BLaER1 treated with 17β-estradiol and CSF1 and Interleukin-3, amounts not matched to agents 10 nM and 100 nM (cell line): Measurements from ENCODE around the gene CXADR.
"Not testable (repeated sequence)": the region's sequence is repeated elsewhere in the genome, so short reads cannot be mapped to it uniquely, and the experiment has no call there.

Source experiments
- H3K27ac ChIP-seq, 11 experiments: shearing (Covaris generic); formaldehyde crosslinking; 2 replicates each; pipeline ENCODE4 v1.8.1; 2022
- H3K27me3 ChIP-seq, 11 experiments: shearing (Covaris generic); formaldehyde crosslinking; 2 replicates each; pipeline ENCODE4 v1.8.1; 2022
- H3K36me3 ChIP-seq, 11 experiments: shearing (Covaris generic); formaldehyde crosslinking; 2 replicates each; pipeline ENCODE4 v1.8.1; 2022
- H3K4me1 ChIP-seq, 10 experiments: shearing (Covaris generic); formaldehyde crosslinking; 2 replicates each; pipeline ENCODE4 v1.8.1; 2022
- H3K4me2 ChIP-seq, 11 experiments: shearing (Covaris generic); formaldehyde crosslinking; 2 replicates each; pipeline ENCODE4 v1.8.1; 2022
- H3K4me3 ChIP-seq, 10 experiments: shearing (Covaris generic); formaldehyde crosslinking; 2 replicates each; pipeline ENCODE4 v1.8.1; 2022
- H3K9ac ChIP-seq, 11 experiments: shearing (Covaris generic); formaldehyde crosslinking; 2 replicates each; pipeline ENCODE4 v1.8.1; 2022
- H3K9me3 ChIP-seq, 11 experiments: shearing (Covaris generic); formaldehyde crosslinking; replicated peaks in 1 of 11; 2 replicates each; pipeline ENCODE4 v1.8.1; 2022
- H4K20me1 ChIP-seq, 11 experiments: shearing (Covaris generic); formaldehyde crosslinking; 2 replicates each; pipeline ENCODE4 v1.8.1; 2022
- Cebpa-rat ChIP-seq, 11 experiments: shearing (Covaris generic); IDR thresholded peaks; 2 replicates each; pipeline ENCODE4 v1.8.1; 2022

The CXADR gene

DNA sequence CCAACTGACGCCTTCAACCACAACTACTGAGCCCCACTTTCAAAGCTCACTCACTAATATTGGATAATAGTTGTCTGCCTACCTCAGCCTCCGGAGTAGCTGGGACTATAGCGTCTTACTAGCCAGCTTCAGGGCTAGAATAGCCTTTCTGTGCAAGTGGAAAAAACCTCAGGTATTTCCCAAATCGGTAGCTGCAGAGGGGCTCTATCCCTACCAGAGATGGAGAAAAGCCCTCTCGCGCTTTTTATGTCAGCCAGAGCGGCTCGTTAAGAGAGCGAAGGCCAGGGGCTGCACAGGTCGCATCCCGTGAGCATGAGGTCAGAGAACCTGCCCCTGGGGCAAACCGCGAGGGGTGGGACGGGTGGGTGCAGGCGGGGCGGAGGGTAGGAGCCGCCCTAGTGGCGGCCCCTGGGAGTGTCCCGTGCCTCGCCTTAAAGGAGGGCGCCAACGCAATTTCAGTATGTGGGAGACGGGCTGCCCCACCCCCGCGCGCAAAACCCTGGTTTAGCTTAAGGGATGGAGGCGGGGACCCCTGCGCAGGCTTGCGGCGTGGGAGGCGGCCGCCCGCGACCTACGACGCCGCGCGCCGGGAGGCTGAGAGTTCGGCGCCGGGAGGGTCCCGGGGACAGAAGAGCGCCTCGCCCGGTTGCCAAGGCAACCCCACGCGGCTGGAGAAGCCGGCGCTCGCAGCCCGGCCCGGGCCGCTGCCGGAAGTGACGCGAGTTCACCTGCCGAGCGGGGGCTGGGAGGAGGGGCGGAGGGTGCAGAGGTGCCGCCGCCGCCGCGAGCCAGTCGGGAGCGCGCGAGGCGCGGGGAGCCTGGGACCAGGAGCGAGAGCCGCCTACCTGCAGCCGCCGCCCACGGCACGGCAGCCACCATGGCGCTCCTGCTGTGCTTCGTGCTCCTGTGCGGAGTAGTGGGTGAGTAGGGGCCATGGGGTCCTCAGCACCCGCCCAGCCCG, at the start of gene CXADR:
TSS of gene CXADR (plus strand) at position 791 of the 961 bp plus-strand sequence. CDS start at position 878, 87 bp downstream.
- peak within 1 kb of the TSS in 8 of 11 experiments; percentile 26 to 64 (median 42); a peak in 11 of 22 replicates for H3K9ac ChIP-seq
- H3K9me3 ChIP-seq = peaks cover 0 to 17% (median 9%) of the 10 kb centered on the region in 11 experiments; a peak in 16 of 22 replicates
- peaks cover 8 to 29% (median 26%) of the 10 kb centered on the region in 11 experiments; a peak in 21 of 22 replicates for H3K27me3 ChIP-seq
- H3K27ac ChIP-seq = no peak within 1 kb of the TSS
- H3K4me1 ChIP-seq = peaks cover 0 to 24% (median 0%) of the 10 kb centered on the region in 10 experiments; a peak in 8 of 20 replicates
- peak within 1 kb of the TSS; percentile 54 to 72 (median 60) for H3K4me3 ChIP-seq
- no peaks in the 10 kb centered on the region for H3K36me3 ChIP-seq
- H4K20me1 ChIP-seq = no peaks in the 10 kb centered on the region
- TF ChIP-seq Cebpa-rat (IDR thresholded peaks at IDR 0.05) = no peak
- H3K4me2 ChIP-seq = peak within 1 kb of the TSS; percentile 70 to 89 (median 82)

GRCh38 chr21:17466166-17466565, 46.7 kb upstream of the CXADR start:
- no peak overlapping the region; a peak in 1 of 22 replicates for H3K9ac ChIP-seq
- H3K4me3 ChIP-seq = no peak overlapping the region
- no peaks in the 10 kb centered on the region for H4K20me1 ChIP-seq
- no peaks in the 10 kb centered on the region for H3K27me3 ChIP-seq
- H3K36me3 ChIP-seq = no peaks in the 10 kb centered on the region
- peak overlapping the region in 2 of 11 experiments; percentile 10 to 51; a peak in 2 of 22 replicates for H3K27ac ChIP-seq
- peaks cover 0 to 38% (median 0%) of the 10 kb centered on the region in 10 experiments; a peak in 8 of 20 replicates for H3K4me1 ChIP-seq
- peak overlapping the region in 3 of 11 experiments; percentile 30 to 43 (median 33); a peak in 5 of 22 replicates for H3K4me2 ChIP-seq
- H3K9me3 ChIP-seq = no peaks in the 10 kb centered on the region
- no peak for TF ChIP-seq Cebpa-rat (IDR thresholded peaks at IDR 0.05)

DNA sequence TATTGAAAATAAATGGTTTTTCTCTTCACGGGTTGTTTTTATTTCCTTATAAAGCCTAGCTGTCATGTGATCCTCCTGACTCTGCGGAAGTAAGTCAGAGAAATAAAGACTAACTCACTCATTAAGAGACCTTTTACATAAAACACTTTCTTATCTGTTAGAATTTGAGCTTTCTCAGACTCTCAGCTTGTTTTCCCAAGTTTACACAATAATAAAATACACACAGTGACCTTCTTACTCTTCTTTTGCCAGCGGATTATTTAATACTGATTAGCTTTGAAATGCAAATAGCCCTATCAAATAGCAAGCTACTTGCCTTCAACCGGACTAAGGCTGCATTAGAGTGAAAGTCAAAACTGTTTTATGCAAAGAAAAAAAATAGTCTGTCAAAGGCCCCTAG, 45.5 kb upstream of the CXADR start:
- Histone ChIP-seq H3K9ac (no peak overlapping the region), H3K36me3 (no peaks in the 10 kb centered on the region), H4K20me1 (no peaks in the 10 kb centered on the region), H3K4me2 (no peak overlapping the region), H3K9me3 (no peaks in the 10 kb centered on the region), H3K4me1 (peaks cover 0 to 26% (median 0%) of the 10 kb centered on the region in 10 experiments; a peak in 7 of 20 replicates), H3K27ac (no peak overlapping the region), H3K27me3 (no peaks in the 10 kb centered on the region), H3K4me3 (no peak overlapping the region)
- TF ChIP-seq Cebpa-rat (IDR thresholded peaks at IDR 0.05) = no peak

DNA sequence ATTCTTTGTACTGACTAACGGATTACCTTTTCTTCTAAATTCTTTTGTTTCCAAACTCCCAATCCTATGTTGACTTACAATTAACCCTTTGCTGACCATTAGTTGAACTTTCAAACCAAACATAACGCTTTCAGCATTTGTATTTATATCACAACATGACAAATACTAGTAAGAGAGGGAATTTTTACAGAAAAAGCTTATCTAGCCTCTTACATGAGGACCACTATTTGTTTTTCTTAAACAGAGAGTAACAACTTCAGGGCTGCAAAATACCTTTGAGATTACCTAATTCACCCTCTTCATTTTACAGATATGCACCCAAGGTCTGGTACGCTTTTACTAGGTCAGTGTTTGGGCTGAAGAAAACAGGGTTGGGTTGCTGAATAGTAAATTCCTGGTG, 45.0 kb upstream of the CXADR start:
- H3K36me3 ChIP-seq = no peaks in the 10 kb centered on the region
- H3K9me3 ChIP-seq = no peaks in the 10 kb centered on the region
- no peak overlapping the region for H3K4me2 ChIP-seq
- TF ChIP-seq Cebpa-rat (IDR thresholded peaks at IDR 0.05) = no peak
- H3K27ac ChIP-seq = no peak overlapping the region
- peaks cover 0 to 25% (median 0%) of the 10 kb centered on the region in 10 experiments; a peak in 7 of 20 replicates for H3K4me1 ChIP-seq
- H4K20me1 ChIP-seq = no peaks in the 10 kb centered on the region
- no peaks in the 10 kb centered on the region for H3K27me3 ChIP-seq
- H3K4me3 ChIP-seq = no peak overlapping the region
- no peak overlapping the region for H3K9ac ChIP-seq

DNA sequence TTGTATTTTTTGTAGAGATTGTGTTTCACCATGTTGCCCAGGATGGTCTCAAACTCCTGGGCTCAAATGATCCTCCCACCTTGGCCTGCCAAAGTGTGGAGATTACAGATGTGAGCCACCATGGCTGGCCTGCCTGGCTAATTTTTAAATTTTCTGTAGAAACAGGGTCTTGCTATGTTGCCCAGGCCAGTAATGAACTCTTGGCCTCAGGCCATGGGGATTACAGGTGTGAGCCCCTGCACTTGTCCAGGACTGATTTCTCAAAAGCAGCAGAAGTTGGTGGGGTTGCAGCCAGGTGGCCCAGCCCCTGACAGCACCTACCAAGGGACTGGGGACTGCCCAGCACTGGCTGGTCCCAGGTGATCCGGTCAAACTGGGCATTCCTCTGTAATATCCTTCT, 44.1 kb upstream of the CXADR start:
- H3K4me3 ChIP-seq = no peak overlapping the region
- H3K27me3 ChIP-seq = no peaks in the 10 kb centered on the region
- TF ChIP-seq Cebpa-rat (IDR thresholded peaks at IDR 0.05) = no peak
- H3K4me1 ChIP-seq = peaks cover 0 to 18% (median 0%) of the 10 kb centered on the region in 10 experiments; a peak in 7 of 20 replicates
- no peaks in the 10 kb centered on the region for H3K9me3 ChIP-seq
- H3K27ac ChIP-seq = no peak overlapping the region
- H3K36me3 ChIP-seq = no peaks in the 10 kb centered on the region
- H3K4me2 ChIP-seq = no peak overlapping the region
- H3K9ac ChIP-seq = no peak overlapping the region
- H4K20me1 ChIP-seq = no peaks in the 10 kb centered on the region

GRCh38 chr21:17469727-17470126, 43.1 kb upstream of the CXADR start:
- Histone ChIP-seq H3K4me1 (peaks cover 0 to 14% (median 0%) of the 10 kb centered on the region in 10 experiments; a peak in 7 of 20 replicates), H3K36me3 (no peaks in the 10 kb centered on the region), H4K20me1 (no peaks in the 10 kb centered on the region), H3K27me3 (no peaks in the 10 kb centered on the region), H3K4me3 (no peak overlapping the region), H3K9me3 (no peaks in the 10 kb centered on the region), H3K4me2 (no peak overlapping the region), H3K27ac (no peak overlapping the region), H3K9ac (no peak overlapping the region)
- TF ChIP-seq Cebpa-rat (IDR thresholded peaks at IDR 0.05) = no peak

- Histone ChIP-seq H3K27me3 (no peaks in the 10 kb centered on the region), H3K4me2 (no peak overlapping the region), H3K27ac (no peak overlapping the region), H4K20me1 (no peaks in the 10 kb centered on the region), H3K4me3 (no peak overlapping the region), H3K4me1 (peaks cover 0 to 10% (median 0%) of the 10 kb centered on the region in 10 experiments; a peak in 5 of 20 replicates), H3K9ac (no peak overlapping the region), H3K9me3 (no peaks in the 10 kb centered on the region), H3K36me3 (no peaks in the 10 kb centered on the region)
- TF ChIP-seq Cebpa-rat (IDR thresholded peaks at IDR 0.05) = no peak
Measured at GRCh38 chr21:17472182-17472581, 40.7 kb upstream of the CXADR start.

GRCh38 chr21:17472592-17473271, 40.1 kb upstream of the CXADR start:
- H3K4me2 ChIP-seq = no peak overlapping the region
- no peaks in the 10 kb centered on the region for H3K27me3 ChIP-seq
- H3K4me1 ChIP-seq = peaks cover 0 to 10% (median 0%) of the 10 kb centered on the region in 10 experiments; a peak in 5 of 20 replicates
- no peaks in the 10 kb centered on the region for H3K36me3 ChIP-seq
- H3K27ac ChIP-seq = no peak overlapping the region
- H3K9ac ChIP-seq = no peak overlapping the region
- no peaks in the 10 kb centered on the region for H4K20me1 ChIP-seq
- TF ChIP-seq Cebpa-rat (IDR thresholded peaks at IDR 0.05) = no peak
- H3K9me3 ChIP-seq = no peaks in the 10 kb centered on the region
- no peak overlapping the region for H3K4me3 ChIP-seq

- Histone ChIP-seq H3K27me3 (no peaks in the 10 kb centered on the region), H3K4me1 (peaks cover 0 to 10% (median 0%) of the 10 kb centered on the region in 10 experiments; a peak in 5 of 20 replicates), H3K9me3 (no peaks in the 10 kb centered on the region), H3K27ac (no peak overlapping the region; a peak in 1 of 22 replicates), H3K4me2 (peak overlapping the region in 3 of 11 experiments; percentile 5 to 32 (median 25); a peak in 3 of 22 replicates), H4K20me1 (no peaks in the 10 kb centered on the region), H3K9ac (no peak overlapping the region), H3K36me3 (no peaks in the 10 kb centered on the region), H3K4me3 (no peak overlapping the region)
- no peak for TF ChIP-seq Cebpa-rat (IDR thresholded peaks at IDR 0.05)
Measured at GRCh38 chr21:17476006-17476405, 36.8 kb upstream of the CXADR start.

DNA sequence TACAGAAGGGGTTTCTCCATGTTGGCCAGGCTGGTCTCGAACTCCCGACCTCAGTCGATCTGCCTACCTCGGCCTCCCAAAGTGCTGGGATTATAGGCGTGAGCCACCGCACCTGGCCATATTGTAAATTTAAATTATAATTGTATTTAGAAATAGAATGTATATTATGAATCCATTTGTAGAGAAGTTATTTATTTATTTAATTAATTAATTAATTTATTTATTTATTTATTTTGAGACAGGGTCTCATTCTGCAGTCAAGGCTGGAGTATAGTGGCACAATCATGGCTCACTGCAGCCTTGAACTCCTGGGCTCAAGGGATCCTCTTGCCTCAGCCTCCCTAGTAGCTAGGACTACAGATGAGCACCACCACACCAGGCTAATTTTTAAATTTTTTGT, 34.7 kb upstream of the CXADR start:
- H3K4me1 ChIP-seq = peaks cover 0 to 10% (median 0%) of the 10 kb centered on the region in 10 experiments; a peak in 5 of 20 replicates
- H3K36me3 ChIP-seq, H3K27ac ChIP-seq, H3K27me3 ChIP-seq, H3K4me3 ChIP-seq, H3K4me2 ChIP-seq, H4K20me1 ChIP-seq, H3K9me3 ChIP-seq, H3K9ac ChIP-seq: not testable (repeated sequence)
